ENCODE results near the gene C1orf35.

DNA sequence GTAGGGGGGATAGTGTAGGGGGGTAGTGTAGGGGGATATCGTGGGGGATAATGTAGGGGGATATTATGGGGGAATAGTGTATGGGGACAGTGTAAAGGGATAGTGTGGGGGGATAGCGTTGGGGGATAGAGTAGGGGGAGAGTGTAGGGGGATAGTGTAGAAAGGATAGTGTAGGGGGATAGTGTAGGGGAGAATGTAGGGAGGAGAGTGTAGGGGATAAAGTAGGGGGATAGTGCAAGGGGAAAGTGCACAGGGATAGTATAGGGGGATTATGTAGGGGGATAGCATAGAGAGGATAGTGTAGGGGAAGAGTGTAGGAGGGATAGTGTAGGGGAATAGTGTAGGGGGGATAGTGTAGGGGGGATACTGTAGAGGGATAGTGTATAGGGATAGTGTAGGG, 33.0 kb downstream of the C1orf35 start:
- TF ChIP-seq, protein P1, sequence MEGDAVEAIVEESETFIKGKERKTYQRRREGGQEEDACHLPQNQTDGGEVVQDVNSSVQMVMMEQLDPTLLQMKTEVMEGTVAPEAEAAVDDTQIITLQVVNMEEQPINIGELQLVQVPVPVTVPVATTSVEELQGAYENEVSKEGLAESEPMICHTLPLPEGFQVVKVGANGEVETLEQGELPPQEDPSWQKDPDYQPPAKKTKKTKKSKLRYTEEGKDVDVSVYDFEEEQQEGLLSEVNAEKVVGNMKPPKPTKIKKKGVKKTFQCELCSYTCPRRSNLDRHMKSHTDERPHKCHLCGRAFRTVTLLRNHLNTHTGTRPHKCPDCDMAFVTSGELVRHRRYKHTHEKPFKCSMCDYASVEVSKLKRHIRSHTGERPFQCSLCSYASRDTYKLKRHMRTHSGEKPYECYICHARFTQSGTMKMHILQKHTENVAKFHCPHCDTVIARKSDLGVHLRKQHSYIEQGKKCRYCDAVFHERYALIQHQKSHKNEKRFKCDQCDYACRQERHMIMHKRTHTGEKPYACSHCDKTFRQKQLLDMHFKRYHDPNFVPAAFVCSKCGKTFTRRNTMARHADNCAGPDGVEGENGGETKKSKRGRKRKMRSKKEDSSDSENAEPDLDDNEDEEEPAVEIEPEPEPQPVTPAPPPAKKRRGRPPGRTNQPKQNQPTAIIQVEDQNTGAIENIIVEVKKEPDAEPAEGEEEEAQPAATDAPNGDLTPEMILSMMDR (IDR thresholded peaks at IDR 0.05), result no peak
- no peak for TF ChIP-seq POLR2A (IDR thresholded peaks at IDR 0.05)
